Left ventricle myocardium inferior (tissue), 1 donor: ENCODE results near the gene NCKAP5. TPM values are rescaled to one million over a fixed set of nuclear protein-coding genes. Genes with fewer than 3 reads are reported as not detected.

Experiments used
- DNase-seq: peaks from one replicate; pipeline ENCODE4 v3.0.0-alpha.2; 2020
- H3K27ac ChIP-seq: fragments of 200-600 bp; replicated peaks from 2 replicates; pipeline ENCODE4 v1.8.0; 2021
- H3K27me3 ChIP-seq: fragments of 200-600 bp; 2 replicates; pipeline ENCODE4 v1.8.0; 2021; ENCODE audit warnings: low read depth
- H3K36me3 ChIP-seq: fragments of 200-600 bp; 2 replicates; pipeline ENCODE4 v1.8.0; 2021
- H3K4me1 ChIP-seq: fragments of 200-600 bp; 2 replicates; pipeline ENCODE4 v1.8.0; 2021
- H3K4me3 ChIP-seq: fragments of 200-600 bp; 2 replicates; pipeline ENCODE4 v1.8.0; 2021; ENCODE audit warnings: mild to moderate bottlenecking, moderate library complexity
- H3K9me3 ChIP-seq: fragments of 200-600 bp; replicated peaks from 2 replicates; pipeline ENCODE4 v1.8.0; 2021
- intact Hi-C: fragments of 100-400 bp; cut with micrococcal nuclease; formaldehyde crosslinking; loops from one replicate; pipeline ENCODE4 v1.11.0; 2022
- total RNA-seq: library from RNA; stranded (reverse); fragmentation: NEBNext Ultra II Directional; extraction: Animal tissue kit (Norgen Biotek cat#: 25700); gene quantifications from one replicate; pipeline ENCODE4 v1.2.1, GENCODE V29; 2021
- TF ChIP-seq, protein P1 (sequence below): fragments of 200-600 bp; IDR thresholded peaks from 2 replicates; pipeline ENCODE4 v1.8.0; 2021; ENCODE audit warnings: antibody characterized with exemption, mild to moderate bottlenecking, borderline replicate concordance
- donor health status: DM: no; HTN: yes; CAD: no; lungs with severe emphysema.

The NCKAP5 gene
- total RNA-seq, 1 donor from 2014 or later: 6.0 TPM

DNA sequence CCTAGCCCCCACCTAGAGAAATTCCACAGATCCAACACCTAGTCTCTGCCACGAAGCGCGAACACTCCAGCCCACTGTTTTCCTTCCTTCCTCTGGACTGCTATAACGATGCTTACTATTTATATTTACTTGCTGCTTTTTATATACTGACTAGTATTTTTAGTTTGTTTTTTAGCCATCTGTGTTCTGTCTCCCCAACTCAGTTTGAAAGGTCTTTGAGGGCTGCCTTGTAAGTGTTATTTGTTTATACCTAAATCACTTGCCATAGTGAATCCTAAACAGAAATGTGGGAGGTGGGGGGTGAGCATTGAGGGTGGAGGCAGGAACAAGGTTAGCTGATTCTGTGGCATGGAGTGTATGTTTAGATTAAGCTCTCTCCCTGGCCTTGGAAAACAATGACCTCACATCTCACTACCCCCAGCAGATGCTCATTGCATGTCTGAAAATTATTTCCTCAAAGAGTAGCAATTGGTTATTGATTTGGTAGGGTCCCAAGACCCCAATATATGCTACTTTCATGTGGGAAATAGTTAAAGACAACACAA lies 1.1 kb upstream of the NCKAP5 start:
- intact Hi-C loops: no loop called here
- TF ChIP-seq, protein P1, sequence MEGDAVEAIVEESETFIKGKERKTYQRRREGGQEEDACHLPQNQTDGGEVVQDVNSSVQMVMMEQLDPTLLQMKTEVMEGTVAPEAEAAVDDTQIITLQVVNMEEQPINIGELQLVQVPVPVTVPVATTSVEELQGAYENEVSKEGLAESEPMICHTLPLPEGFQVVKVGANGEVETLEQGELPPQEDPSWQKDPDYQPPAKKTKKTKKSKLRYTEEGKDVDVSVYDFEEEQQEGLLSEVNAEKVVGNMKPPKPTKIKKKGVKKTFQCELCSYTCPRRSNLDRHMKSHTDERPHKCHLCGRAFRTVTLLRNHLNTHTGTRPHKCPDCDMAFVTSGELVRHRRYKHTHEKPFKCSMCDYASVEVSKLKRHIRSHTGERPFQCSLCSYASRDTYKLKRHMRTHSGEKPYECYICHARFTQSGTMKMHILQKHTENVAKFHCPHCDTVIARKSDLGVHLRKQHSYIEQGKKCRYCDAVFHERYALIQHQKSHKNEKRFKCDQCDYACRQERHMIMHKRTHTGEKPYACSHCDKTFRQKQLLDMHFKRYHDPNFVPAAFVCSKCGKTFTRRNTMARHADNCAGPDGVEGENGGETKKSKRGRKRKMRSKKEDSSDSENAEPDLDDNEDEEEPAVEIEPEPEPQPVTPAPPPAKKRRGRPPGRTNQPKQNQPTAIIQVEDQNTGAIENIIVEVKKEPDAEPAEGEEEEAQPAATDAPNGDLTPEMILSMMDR: no peak
- H3K4me3 ChIP-seq: no peak overlapping the region
- H3K27ac ChIP-seq: no peak overlapping the region
- H3K9me3 ChIP-seq: no peaks in the 10 kb centered on the region
- H3K4me1 ChIP-seq: peaks cover 29% of the 10 kb centered on the region
- no peaks in the 10 kb centered on the region for H3K36me3 ChIP-seq
- H3K27me3 ChIP-seq: no peaks in the 10 kb centered on the region
- DNase-seq: no peak

DNA sequence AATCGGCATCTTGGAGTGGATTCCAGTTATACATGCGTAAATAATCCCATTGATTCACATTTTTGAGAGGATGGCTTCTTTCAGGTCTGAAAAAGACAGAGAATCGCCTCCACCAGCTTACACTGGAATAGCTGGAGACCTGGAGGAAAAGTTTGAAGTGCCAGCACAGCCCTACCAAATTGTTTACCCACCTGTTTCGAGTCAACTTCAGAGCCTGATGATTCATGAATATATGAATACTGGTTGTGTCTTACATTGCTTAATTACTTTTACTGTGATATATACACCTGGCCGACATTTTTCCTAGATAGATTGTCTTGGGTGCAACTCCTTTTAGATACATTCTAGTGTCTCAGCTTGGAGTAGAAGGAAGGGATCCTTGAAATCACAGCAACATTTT lies 335 bp upstream of the NCKAP5 start:
- H3K9me3 ChIP-seq: no peaks in the 10 kb centered on the region
- no peaks in the 10 kb centered on the region for H3K36me3 ChIP-seq
- H3K4me3 ChIP-seq: peak overlapping the region; percentile 60
- H3K4me1 ChIP-seq: peaks cover 29% of the 10 kb centered on the region
- TF ChIP-seq, protein P1: no peak
- H3K27me3 ChIP-seq: no peaks in the 10 kb centered on the region
- intact Hi-C loops: no loop called here
- H3K27ac ChIP-seq: peak overlapping the region; percentile 78
- no peak for DNase-seq

DNA sequence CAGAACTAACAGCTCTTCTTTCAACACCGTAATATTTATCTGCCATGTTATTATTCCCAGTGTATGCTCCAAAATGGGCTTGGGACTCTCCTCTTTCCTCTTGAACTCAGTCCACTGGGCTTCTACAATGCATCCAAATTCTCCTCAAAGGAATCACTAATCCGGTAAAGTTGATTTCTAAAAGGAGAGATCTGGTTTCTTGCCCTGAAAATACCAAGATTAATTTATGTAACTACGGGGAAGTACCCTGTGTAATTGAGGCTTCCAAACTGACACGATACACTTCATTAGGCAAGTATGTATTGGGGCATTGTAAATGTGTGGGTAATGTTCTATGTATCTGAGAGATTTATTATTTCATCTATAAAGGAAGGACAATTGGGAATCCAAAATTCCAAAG lies 5.7 kb downstream of the NCKAP5 start:
- H3K4me1 ChIP-seq: peaks cover 14% of the 10 kb centered on the region
- no peak for DNase-seq
- H3K4me3 ChIP-seq: no peak overlapping the region
- no peaks in the 10 kb centered on the region for H3K27me3 ChIP-seq
- no peak overlapping the region for H3K27ac ChIP-seq
- H3K36me3 ChIP-seq: no peaks in the 10 kb centered on the region
- no peaks in the 10 kb centered on the region for H3K9me3 ChIP-seq
- intact Hi-C loops: no loop called here
- TF ChIP-seq, protein P1: no peak

DNA sequence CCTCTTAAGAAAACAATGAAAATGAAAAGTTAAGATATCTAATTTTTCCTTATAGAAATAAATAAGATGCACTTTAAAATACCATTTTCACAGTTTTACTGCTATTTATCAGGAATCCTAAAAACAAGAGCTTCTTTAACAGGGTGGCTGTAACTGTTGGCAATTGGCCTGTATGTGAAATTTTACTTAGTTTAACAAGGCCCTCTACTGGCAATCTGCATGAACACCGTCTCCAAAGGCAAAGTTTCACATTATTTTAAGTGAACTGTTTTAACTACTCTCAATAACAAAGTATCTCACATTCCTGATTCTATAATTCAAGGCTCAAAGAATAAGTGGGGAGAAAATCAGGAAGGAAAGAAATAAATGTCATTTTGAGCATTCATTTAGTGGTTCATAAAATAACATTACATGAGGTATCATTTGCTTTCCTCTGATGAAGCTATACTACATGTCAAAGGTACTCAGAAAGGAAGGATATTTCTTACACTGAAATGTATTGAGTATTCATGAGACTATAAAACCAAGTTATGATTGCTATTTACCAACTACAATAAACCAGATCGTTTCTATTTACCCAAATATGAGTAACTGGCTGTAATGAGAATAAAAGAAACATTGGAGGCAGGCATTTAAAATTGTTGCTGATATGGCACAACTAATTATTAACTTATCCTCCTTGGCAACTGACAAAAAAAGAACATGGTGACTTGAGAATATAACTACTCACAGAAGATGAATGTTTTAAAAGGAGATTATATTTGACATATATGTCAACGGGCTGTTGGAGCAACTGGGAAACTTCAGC lies 7.0 kb downstream of the NCKAP5 start:
- no peak for DNase-seq
- TF ChIP-seq, protein P1: peak; percentile 75
- Histone ChIP-seq H3K27ac (no peak overlapping the region), H3K4me3 (no peak overlapping the region), H3K4me1 (peaks cover 13% of the 10 kb centered on the region), H3K27me3 (no peaks in the 10 kb centered on the region), H3K9me3 (no peaks in the 10 kb centered on the region), H3K36me3 (peaks cover 1% of the 10 kb centered on the region)
- intact Hi-C loops: no loop called here

DNA sequence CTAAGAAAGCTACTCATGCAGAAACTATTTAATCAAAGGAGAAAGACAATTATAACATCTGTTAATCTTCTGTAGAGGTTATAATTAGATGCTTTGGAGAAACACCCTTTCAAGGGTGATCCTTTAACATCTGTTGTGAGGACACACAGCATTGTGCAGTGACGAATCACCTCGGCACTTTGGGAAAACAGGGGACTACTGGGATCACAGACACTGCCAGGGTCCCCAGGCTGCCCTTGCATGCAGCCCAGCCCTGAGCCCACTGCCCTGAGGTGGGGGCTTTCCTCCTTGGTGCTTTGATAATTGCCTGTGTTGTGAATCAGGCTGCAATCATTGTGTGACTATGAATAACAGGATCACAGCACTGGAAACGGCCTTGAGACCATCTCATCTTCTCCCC lies 10.6 kb downstream of the NCKAP5 start:
- TF ChIP-seq, protein P1: no peak
- no peak overlapping the region for H3K4me3 ChIP-seq
- DNase-seq: no peak
- H3K9me3 ChIP-seq: no peaks in the 10 kb centered on the region
- H3K36me3 ChIP-seq: peaks cover 2% of the 10 kb centered on the region
- no peak overlapping the region for H3K27ac ChIP-seq
- intact Hi-C loops: no loop called here
- no peaks in the 10 kb centered on the region for H3K27me3 ChIP-seq
- H3K4me1 ChIP-seq: peaks cover 9% of the 10 kb centered on the region
